ENCODE measurements around the gene AMFR.

AMFR gene

DNA sequence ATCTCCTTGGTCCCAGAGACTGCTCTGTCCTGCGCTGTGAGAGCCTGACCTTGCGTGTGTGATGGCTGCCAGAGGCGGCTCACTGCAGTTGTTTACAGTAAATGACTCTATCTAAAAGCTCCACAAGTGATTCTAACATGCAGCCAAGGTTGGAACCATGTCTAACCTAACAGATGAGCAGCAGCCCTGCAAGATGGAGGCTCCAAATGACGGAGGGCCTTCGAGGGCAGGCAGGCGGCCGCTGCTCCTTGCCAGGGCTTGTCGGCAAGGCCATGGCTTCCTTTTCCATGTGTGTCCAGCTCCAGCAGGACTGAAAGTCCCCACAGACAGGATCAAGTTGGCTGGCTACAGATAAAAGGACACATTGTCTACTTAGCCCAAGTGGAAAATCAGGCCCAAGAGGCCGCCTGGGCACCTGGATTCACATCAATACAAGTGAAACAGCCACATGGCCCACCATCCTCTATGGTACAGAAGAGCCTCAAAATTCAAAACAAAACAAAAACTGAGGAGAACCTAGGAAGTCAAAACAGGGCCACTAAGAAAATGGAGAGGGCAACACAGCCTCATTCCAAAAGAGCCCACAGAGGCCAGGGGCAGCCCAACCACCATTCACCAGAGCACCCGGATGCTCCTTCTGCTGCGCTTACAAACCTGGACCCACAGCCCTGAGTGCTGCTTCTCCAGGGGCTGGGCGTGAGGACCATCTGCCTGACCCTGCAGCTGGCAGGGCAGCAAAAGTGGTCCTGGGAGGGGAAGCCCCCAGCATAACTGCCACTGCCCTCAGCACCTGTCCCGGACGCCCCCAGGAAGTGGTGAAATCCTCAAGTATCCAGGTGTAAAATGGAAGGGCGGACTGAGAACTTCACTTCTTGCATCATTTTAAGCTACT is 65.0 kb downstream of the AMFR start:
- no peak for DNase-seq

DNA sequence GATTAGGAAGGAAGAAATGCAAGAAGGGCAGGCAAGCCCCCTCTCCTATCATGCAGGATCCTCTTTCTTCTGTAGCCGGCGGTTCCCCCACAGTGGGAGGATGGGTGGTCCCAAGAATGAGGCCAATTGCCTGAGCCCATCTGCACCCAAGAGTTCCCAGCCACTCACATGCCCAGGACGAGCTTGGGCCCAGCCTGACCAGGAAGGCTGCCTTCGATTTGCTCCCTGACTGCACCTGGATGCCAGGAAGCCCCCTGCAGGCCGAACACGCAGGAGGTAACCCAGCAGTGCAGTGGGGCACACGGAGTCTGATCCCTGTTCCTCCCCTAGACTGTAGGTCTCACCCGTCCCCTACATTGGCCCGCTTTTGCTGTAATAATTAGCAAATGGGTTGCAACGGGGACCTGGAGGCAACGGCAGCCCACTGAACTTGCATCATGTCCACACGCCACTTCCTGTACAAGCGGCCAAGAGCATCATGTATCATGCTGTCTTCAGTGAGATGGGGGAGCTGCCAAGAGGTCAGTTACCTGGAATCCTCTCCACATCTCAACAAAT is 67.5 kb downstream of the AMFR start:
- DNase-seq: no peak

- no peak for DNase-seq
Observed at GRCh38 chr16:56357241-56357764, 68.0 kb downstream of the AMFR start.

GRCh38 chr16:56356276-56357240 is 68.8 kb downstream of the AMFR start:
- peak; percentile 69 for DNase-seq

DNA sequence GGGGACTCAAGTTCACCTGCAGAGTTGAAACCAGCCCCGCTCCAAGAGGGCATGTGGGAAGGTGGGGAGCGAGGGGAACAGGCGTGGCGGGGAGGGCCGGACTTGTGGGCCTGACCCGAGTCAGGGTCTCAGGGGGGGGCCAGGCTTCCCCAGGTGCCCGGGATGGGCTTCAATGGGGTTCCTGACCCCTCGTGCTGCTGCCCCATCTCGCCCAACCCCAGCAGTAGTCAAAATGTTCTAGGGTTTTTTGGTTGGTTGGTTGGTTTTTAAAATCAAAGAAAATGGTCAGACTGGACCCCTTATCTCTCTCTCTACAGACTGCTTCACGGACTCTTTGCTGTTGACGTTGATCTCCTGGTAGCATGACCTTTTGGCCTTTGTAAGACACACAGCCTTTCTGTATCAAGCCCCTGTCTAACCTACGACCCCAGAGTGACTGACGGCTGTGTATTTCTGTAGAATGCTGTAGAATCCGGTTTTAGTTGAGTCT is 69.5 kb downstream of the AMFR start:
- DNase-seq: no peak

DNA sequence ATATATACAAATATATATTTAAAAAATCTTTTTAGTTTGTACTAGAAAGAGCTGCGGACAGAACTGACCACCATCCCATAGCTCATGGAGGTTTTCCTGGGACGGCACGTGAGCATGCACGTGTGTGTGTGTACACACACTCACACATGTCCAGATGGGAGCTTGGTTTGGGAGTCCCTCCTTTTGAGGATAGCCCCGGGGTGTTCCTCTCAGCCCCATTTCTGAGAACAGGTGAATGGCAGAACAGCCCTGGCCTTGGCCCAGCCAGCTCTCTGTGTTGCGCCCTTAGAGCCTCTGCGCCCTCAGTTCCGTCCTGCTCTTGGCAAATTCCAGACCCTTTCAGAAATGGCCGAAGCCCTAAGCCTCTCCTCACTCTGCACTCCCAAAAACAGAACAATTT is 70.1 kb downstream of the AMFR start:
- no peak for DNase-seq

DNA sequence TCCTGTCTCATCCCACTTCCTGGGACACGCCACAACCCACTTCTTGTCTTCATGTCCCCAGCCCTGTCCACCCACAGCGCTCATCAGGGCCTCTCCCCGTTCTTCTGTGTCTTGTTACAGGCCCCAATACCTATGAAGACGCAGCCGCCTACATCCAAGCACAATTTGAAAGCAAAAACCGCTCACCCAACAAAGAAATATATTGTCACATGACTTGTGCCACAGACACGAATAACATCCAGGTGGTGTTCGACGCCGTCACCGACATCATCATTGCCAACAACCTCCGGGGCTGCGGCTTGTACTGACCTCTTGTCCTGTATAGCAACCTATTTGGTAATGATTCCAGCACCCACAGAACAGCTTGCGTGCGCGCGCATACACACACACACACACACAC is 70.6 kb downstream of the AMFR start:
- no peak for DNase-seq

DNA sequence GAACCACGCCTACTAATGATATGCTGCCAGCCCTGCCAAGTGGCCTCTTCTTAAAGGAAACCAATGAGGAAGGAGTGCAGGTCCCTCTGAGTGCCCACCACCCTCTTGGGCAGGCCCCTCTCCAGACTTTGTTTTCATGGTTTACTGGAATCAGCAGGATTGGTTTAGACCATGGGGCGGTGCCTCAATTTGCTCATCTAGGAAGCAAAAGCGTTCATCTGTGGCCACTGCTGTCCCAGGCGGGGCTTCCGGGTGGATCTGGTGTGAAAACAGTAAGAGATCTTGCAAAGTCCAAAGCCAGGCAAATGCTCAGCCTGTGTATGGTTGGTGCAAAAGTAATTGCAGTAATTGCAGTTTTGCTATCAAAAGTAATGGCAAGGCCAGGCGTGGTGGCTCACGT is 71.3 kb downstream of the AMFR start:
- no peak for DNase-seq

GRCh38 chr16:56353054-56353921 is 72.1 kb downstream of the AMFR start:
- no peak for DNase-seq

DNA sequence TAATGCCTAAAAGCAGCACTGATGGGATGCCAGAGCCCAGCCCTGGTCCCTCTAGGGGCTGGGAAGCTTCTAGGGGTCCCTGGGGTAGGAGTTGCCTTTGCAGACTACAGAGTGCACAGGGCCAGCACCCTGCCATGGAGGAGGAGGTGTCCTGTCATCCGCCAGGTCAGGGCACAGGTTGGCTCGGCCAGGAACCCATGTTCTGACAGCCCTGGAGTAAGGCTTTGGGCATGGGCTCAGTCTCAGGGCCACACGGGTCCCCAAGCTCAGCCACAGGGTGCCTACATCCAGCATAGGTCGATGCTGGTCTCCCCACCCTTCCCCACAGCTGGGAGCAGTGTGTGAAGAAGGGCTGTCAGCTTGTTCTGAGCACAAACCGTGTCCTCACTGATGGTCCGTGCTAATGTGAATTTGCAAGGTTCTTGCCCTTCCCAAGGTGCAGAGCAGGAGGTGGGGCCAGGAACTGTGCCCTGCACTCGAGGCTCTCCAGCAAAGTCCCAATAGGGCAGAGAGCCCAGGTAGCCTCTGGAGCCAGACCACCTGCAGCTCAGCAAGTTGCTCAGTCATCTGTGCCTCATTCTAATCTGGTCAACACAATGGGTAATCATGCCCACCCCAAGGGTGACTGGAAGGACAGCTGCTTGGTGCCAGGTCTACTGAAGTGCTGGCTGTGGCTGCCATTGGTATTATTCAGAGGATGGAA is 72.8 kb downstream of the AMFR start:
- no peak for DNase-seq

- DNase-seq: no peak
Observed at GRCh38 chr16:56351481-56351880, 73.9 kb downstream of the AMFR start.

GRCh38 chr16:56350491-56351405 is 74.6 kb downstream of the AMFR start:
- DNase-seq: no peak

DNA sequence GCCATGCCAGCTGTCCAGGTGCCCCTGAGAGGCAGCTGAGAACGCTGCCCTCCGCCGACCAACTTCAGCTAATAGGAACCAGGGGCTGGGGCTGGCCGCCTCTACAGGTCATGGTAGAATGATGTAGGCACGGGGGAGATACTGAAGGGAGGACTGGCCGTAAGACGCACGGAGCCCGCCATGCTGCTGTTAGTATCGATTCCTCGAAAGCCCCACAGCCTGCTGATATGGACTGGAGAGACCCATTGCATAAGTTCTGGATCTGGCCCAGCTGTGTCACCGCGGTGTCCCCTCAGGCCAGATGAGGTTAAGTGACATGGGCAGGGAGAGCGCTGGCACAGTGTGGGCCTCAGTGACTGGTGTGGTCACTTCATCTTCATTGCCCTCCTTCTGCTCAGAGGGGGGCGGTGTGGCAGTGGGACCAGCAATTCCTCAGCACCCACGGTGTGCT is 75.6 kb downstream of the AMFR start:
- no peak for DNase-seq

DNA sequence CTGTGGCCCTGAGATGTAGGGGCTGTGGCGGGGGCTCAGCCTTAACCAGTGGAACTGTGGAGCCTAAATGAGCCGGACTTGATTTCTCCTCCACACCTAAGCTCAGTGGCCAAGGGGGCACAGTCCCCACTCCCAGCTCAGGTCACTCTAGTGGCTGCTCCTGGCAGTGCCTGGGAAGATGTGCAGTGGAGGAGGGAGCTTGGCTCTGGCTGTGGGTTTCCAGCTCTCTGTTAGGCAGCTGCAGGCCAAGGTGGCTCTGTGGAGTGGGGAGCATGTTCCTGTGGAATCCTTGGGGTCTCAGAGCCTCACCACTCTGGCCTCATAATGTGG is 76.3 kb downstream of the AMFR start:
- no peak for DNase-seq

DNA sequence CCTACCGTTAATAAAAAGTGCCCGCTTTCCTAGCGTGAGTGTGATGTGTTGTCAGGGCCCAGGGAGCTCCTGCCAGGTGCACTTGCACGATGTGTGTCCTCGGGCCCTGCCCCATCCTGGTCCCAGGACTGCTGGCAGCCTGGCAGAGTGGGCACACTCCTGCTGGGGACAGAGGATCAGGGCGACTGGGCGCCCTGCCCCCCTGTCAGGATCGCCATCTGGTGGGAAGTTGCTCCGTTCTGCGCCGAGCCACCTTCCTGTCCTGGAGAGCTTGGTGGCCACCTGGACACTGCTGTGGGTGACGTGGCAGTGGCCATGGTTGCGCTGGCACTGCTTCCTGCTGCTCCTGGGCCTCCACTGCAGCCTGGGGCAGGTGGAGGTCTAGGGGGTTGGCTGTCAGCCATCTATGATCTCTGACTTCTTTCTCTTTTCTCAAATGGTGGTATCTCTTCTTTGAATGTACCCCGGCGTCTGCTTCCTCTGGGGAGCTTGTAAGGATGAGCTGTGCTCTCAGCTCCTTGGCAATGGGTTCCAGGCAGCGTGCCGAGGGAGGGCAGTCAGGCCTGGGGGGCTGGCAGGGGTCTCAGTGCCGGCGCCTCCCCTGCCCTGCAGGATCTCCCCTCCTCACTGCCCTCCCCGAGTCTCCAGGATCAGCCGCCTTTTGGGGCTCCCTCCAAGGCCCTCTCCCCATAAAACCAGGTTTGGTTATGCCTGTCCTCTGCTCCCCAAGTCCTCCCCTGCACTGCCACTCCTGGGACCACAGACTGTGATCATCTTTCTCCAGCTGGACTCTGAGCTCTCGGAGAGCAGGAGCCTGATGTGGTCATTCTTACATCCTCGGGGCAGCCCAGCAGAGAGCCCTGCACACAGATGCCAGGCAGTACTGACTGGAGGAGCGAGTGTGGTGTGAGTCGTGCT is 76.9 kb downstream of the AMFR start:
- DNase-seq: no peak

- DNase-seq: no peak
Observed at GRCh38 chr16:56347670-56348069, 77.7 kb downstream of the AMFR start.

DNA sequence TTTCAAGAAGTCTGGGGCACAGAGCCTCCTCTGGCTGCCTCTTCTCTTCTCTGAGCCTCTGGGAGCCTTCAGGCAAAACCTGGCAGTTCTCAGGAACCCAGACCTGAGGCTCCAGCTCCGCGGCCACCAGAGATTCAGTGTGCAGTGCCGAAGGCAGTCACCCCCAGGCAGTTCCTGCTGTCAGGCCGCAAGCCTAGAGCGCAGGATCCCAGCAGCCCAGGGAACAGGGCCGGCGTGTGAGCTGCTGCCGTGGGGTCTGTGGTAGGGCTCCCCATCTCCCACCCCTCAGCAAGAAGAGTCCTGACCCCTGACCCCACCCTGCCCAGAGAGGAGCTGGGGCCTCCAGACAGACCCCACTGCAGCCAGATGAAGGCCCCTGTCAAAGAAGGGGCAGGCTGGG is 78.2 kb downstream of the AMFR start:
- DNase-seq: no peak

GRCh38 chr16:56346131-56346890 is 79.0 kb downstream of the AMFR start:
- DNase-seq: no peak

All from CD4-positive, alpha-beta T cell treated with Interleukin-15 for 1 hour (primary cell).